SH-SY5Y (cell line): Measurements from ENCODE around the gene CEP57L1.

Source experiments
- GATA2 ChIP-seq: IDR thresholded peaks from 2 replicates; pipeline ENCODE4 v1.6.1; 2011; ENCODE audit warnings: mild to moderate bottlenecking, low read depth, low read length
- GATA3 ChIP-seq: IDR thresholded peaks from 2 replicates; pipeline ENCODE4 v1.6.1; 2011; ENCODE audit warnings: low read depth, mild to moderate bottlenecking, low read length, moderate library complexity

GRCh38 chr6:109082188-109082577 is 13.1 kb upstream of the CEP57L1 start:
- TF ChIP-seq GATA2 (no peak), GATA3 (no peak)
